ENCODE measurements around the gene ACVR2A. TPM values are rescaled to one million over a fixed set of nuclear protein-coding genes. Genes with fewer than 3 reads are reported as not detected.

Gene ACVR2A
- 19.0 TPM for total RNA-seq
- long read RNA-seq, full-length matches to known transcripts = 1 of 2 reads
- long read RNA-seq, partial matches to known transcripts = 1 of 2 reads
- long read RNA-seq, other reads (novel, unspliced or antisense) = 0 of 2 reads

DNA sequence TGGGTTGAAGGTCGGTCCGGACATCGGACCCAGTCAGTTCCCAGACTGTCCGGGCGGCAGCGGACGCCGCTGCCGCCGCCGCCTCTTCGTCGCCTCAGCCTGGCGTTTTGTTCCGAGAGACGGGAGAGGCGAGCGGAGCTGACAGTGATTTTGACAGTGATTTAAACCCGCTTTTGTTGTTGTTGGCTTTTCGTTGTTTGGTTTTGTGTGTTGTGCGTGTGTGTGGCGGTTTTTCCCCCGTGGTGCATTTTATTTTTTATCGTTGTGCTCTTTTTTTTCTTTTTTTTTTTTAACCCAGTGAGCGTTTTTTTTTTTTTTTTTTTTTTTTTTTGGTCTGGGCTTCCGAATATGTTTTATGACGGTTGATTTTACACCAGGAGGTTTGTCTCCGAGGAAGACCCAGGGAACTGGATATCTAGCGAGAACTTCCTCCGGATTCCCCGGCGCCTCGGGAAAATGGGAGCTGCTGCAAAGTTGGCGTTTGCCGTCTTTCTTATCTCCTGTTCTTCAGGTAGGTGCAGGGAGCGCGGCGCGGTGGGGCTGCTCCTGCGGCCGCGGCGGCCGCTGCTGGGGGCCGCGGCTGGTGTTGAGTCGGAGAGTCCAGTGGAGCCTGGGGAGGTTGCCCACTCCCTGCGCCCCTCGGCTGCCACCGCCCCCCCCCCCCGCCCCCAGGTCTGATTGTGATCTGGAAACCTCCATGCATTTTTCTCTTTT lies at the start of gene ACVR2A:
Gene ACVR2A (plus strand): TSS at position 333 of the 714 bp plus-strand sequence. CDS start 124 bp downstream, at position 457.
- Histone ChIP-seq H3K36me3 (no peaks in the 10 kb centered on the region), H3K9me3 (no peaks in the 10 kb centered on the region), H3K4me3 (peak within 1 kb of the TSS; percentile 80), H3K27ac (peak within 1 kb of the TSS; percentile 97), H3K27me3 (no peaks in the 10 kb centered on the region), H3K4me1 (peaks cover 21% of the 10 kb centered on the region)
- ATAC-seq (peak; percentile 43), DNase-seq (peak; percentile 72)
- TF ChIP-seq, protein P1, sequence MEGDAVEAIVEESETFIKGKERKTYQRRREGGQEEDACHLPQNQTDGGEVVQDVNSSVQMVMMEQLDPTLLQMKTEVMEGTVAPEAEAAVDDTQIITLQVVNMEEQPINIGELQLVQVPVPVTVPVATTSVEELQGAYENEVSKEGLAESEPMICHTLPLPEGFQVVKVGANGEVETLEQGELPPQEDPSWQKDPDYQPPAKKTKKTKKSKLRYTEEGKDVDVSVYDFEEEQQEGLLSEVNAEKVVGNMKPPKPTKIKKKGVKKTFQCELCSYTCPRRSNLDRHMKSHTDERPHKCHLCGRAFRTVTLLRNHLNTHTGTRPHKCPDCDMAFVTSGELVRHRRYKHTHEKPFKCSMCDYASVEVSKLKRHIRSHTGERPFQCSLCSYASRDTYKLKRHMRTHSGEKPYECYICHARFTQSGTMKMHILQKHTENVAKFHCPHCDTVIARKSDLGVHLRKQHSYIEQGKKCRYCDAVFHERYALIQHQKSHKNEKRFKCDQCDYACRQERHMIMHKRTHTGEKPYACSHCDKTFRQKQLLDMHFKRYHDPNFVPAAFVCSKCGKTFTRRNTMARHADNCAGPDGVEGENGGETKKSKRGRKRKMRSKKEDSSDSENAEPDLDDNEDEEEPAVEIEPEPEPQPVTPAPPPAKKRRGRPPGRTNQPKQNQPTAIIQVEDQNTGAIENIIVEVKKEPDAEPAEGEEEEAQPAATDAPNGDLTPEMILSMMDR (IDR thresholded peaks at IDR 0.05) = no peak
- intact Hi-C loops (cut with DNase I) = no loop called here

DNA sequence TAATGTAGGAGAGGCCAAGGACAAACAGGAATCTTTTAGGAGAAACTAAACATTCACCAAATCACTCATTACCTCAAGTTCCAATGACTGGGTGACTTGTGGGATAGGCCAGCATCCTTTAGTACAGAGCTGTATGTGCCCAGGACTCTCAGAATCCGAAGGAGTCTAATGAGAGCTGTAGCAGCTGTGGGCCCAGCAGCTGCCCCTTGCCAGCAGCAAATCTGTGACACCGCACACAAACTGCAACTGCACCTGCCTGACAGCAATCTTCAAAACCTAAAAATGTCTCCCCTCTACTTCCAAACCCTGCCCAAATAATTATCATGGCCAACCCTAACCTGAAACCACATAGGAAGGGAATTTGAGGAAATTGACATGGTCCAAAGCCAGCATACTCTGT lies 44.5 kb upstream of the ACVR2A start:
- no peaks in the 10 kb centered on the region for H3K27me3 ChIP-seq
- no peak overlapping the region for H3K4me3 ChIP-seq
- DNase-seq = no peak
- ATAC-seq = no peak
- no peaks in the 10 kb centered on the region for H3K36me3 ChIP-seq
- intact Hi-C loops (cut with DNase I) = no loop called here
- no peaks in the 10 kb centered on the region for H3K9me3 ChIP-seq
- no peaks in the 10 kb centered on the region for H3K4me1 ChIP-seq
- no peak overlapping the region for H3K27ac ChIP-seq
- TF ChIP-seq, protein P1 (IDR thresholded peaks at IDR 0.05) = no peak

DNA sequence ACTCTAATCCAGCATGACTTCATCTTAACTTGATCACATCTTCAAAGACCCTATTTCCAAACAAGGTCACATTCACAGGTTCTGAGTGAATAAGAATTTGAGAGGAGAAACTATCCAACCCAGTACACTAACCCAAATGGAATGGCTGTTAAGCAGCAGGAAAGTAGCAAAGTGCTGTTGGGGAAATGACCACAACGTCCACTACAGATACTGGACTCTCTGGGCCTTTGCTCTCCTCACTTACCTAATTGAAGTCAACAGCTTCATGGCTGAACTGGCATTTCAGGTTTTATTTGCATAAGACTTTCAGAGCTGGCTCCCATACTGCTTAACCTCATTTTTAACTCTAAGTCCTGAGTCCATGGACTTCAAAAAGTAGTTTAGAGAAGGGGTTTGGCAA lies 38.0 kb upstream of the ACVR2A start:
- no peaks in the 10 kb centered on the region for H3K9me3 ChIP-seq
- DNase-seq = no peak
- no peaks in the 10 kb centered on the region for H3K36me3 ChIP-seq
- intact Hi-C loops (cut with DNase I) = no loop called here
- H3K27me3 ChIP-seq = no peaks in the 10 kb centered on the region
- no peak overlapping the region for H3K4me3 ChIP-seq
- no peaks in the 10 kb centered on the region for H3K4me1 ChIP-seq
- no peak overlapping the region for H3K27ac ChIP-seq
- ATAC-seq = peak; percentile 44
- TF ChIP-seq, protein P1 (IDR thresholded peaks at IDR 0.05) = no peak

DNA sequence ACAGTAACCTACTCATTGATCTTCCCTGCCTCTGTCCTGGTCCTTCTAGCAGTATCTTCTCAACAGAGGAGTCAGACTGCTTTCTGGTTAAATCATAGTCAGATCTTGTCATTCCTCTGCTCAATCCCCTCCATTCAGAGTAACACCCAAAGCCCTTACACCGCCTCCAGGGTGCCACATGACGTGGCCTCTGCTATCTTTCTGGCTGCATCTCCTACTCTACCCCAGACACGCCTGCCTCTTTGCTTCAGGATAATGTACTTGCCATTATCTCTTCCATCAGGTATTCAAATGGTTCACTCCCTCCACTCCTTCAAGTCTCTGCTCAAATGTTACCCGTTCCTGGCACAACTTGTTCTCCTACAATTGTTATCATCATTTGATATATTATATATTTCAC lies 36.3 kb upstream of the ACVR2A start:
- Histone ChIP-seq H3K27me3 (peaks cover 2% of the 10 kb centered on the region), H3K9me3 (no peaks in the 10 kb centered on the region), H3K4me3 (no peak overlapping the region), H3K4me1 (no peaks in the 10 kb centered on the region), H3K27ac (no peak overlapping the region), H3K36me3 (no peaks in the 10 kb centered on the region)
- no peak for DNase-seq
- no peak for ATAC-seq
- TF ChIP-seq, protein P1 (IDR thresholded peaks at IDR 0.05) = no peak
- intact Hi-C loops (cut with DNase I) = no loop called here

DNA sequence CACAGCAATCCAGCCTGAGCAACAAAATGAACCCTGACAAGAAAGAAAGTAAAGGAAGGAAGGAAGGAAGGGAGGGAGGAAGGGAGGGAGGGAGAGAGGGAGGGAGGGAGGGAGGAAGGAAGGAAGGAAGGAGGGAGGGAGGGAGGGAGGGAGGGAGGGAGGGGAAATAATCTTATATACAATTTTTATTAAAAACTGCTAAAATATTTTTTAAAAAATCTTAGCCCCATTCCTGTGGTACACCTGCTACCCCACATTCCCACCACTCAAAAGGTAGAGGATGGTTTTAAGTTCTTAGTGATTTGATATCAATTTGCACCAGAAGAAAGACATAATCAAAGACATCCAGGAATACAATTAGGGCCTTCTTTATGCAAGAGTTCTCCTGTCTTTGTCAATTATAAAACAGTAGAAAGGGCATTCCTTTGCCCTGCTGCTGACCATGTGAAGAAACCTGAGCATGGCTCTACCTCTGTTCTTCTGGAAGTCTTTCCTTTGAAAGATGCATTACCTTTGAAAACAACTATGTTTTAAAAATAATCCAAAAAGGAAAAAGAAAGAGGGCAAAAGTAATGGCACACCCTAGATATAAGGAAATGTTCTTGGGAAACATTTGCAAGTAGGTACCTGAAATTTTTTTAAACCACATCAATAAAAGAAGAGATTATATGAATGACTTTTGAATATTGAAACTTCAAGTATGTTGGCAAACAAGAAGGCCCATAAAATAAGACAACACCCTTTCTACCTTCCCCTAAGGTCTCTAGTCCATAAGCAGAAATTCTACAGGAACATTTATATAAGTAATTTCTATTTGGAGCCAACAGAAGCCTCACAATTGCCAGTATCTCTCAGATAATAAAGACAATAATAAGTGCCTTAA lies 33.7 kb upstream of the ACVR2A start:
- intact Hi-C loops (cut with DNase I) = no loop called here
- Histone ChIP-seq H3K27ac (no peak overlapping the region), H3K4me1 (no peaks in the 10 kb centered on the region), H3K36me3 (no peaks in the 10 kb centered on the region), H3K9me3 (no peaks in the 10 kb centered on the region), H3K27me3 (peaks cover 4% of the 10 kb centered on the region), H3K4me3 (no peak overlapping the region)
- ATAC-seq (no peak), DNase-seq (no peak)
- TF ChIP-seq, protein P1 (IDR thresholded peaks at IDR 0.05) = no peak
